Prostate gland (tissue), 2 donors: ENCODE results near the gene OR2T29. TPM values are rescaled to one million over a fixed set of nuclear protein-coding genes. Genes with fewer than 3 reads are reported as not detected.

Experiments used
- DNase-seq: peaks from one replicate; pipeline ENCODE4 v3.0.0-alpha.2; 2019; ENCODE audit warnings: low spot score
- H3K27ac ChIP-seq, 2 donors: fragments of 200-600 bp; sonication (generic); 2 replicates each; pipeline ENCODE4 v1.5.1; 2017 to 2019
- H3K27me3 ChIP-seq: fragments of 200-600 bp; sonication (generic); replicated peaks from 2 replicates; pipeline ENCODE4 v1.5.1; 2019; ENCODE audit not compliant: insufficient read depth
- H3K36me3 ChIP-seq, 2 donors: fragments of 200-600 bp; sonication (generic); 1 replicate in 1 of 2; 2 replicates in 1 of 2; pipeline versions ENCODE4 v1.5.1 to v1.8.1; 2017 to 2019
- H3K4me1 ChIP-seq: fragments of 200-600 bp; sonication (generic); replicated peaks from 2 replicates; pipeline ENCODE4 v1.5.1; 2019
- H3K4me3 ChIP-seq, 2 donors: fragments of 200-600 bp; sonication (generic); 2 replicates each; pipeline ENCODE4 v1.5.1; 2017 to 2019
- H3K9me3 ChIP-seq: fragments of 200-600 bp; sonication (generic); 2 replicates; pipeline ENCODE4 v1.5.1; 2017
- POLR2A ChIP-seq: fragments of 450-650 bp; IDR thresholded peaks from one replicate; pipeline ENCODE4 v1.6.1; 2016; ENCODE audit warnings: antibody characterized with exemption, mild to moderate bottlenecking
- POLR2AphosphoS5 ChIP-seq: sonication (generic); formaldehyde crosslinking; IDR thresholded peaks from one replicate; pipeline ENCODE4 v1.6.1; 2017; ENCODE audit warnings: antibody characterized with exemption
- WGBS: methylation state at CpG from one replicate; pipeline ENCODE4 v1.1.5; 2018; 5-methylcytosine and 5-hydroxymethylcytosine counted together
- intact Hi-C: fragments of 100-400 bp; cut with DNase I; formaldehyde crosslinking; loops from one replicate; pipeline ENCODE4 v1.14.2; 2022
- total RNA-seq, 2 donors: library from RNA; depleted of rRNA; stranded (reverse); fragments of >200 nt; gene quantifications; one replicate each; pipeline ENCODE4 v1.1.0, GENCODE V29; 2016
- TF ChIP-seq, protein P1 (sequence below), 4 experiments: fragments of 200-600 bp in 2 of 4; fragments of 450-650 bp in 2 of 4; sonication (generic) in 2 of 4; IDR thresholded peaks; 1 replicate in 3 of 4; 2 replicates in 1 of 4; pipeline ENCODE4 v1.5.1; 2016 to 2019; ENCODE audit warnings: antibody characterized with exemption in 4 of 4, mild to moderate bottlenecking in 2 of 4, moderate library complexity in 2 of 4

The OR2T29 gene
- total RNA-seq, 2 donors from 2014 or later = not detected

DNA sequence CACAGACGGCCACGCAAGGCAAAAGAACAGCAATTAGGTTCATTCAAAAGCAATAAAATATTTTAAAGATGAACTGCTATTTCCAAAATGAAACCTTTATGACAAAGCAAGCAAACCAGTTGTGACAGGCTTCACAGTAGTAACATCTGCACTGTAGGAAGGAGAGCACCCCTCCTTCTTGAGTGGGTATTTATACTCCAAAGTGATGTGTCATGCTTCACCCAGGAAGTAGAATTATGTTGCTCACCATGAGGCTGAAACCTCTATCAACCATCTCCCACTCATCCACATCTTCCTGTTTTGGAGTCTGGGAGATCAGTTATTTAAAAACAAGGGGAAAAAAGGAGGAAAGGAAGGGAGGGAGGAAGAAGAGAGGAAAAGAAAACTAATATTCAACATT is 34.0 kb upstream of the OR2T29 start:
- no peak overlapping the region for H3K27ac ChIP-seq
- no peaks in the 10 kb centered on the region for H3K36me3 ChIP-seq
- no peaks in the 10 kb centered on the region for H3K4me1 ChIP-seq
- H3K9me3 ChIP-seq = no peaks in the 10 kb centered on the region
- H3K4me3 ChIP-seq = no peak overlapping the region
- TF ChIP-seq, protein P1, sequence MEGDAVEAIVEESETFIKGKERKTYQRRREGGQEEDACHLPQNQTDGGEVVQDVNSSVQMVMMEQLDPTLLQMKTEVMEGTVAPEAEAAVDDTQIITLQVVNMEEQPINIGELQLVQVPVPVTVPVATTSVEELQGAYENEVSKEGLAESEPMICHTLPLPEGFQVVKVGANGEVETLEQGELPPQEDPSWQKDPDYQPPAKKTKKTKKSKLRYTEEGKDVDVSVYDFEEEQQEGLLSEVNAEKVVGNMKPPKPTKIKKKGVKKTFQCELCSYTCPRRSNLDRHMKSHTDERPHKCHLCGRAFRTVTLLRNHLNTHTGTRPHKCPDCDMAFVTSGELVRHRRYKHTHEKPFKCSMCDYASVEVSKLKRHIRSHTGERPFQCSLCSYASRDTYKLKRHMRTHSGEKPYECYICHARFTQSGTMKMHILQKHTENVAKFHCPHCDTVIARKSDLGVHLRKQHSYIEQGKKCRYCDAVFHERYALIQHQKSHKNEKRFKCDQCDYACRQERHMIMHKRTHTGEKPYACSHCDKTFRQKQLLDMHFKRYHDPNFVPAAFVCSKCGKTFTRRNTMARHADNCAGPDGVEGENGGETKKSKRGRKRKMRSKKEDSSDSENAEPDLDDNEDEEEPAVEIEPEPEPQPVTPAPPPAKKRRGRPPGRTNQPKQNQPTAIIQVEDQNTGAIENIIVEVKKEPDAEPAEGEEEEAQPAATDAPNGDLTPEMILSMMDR (IDR thresholded peaks at IDR 0.05) = no peak
- no peak for TF ChIP-seq POLR2A
- no peak for TF ChIP-seq POLR2AphosphoS5
- DNase-seq = no peak
- H3K27me3 ChIP-seq = no peaks in the 10 kb centered on the region
- 43% methylated on average over 2 of the region's 2 CpGs for WGBS
- intact Hi-C loops = no loop called here

- Histone ChIP-seq H3K27ac (no peak overlapping the region), H3K36me3 (no peaks in the 10 kb centered on the region), H3K4me1 (no peaks in the 10 kb centered on the region), H3K4me3 (no peak overlapping the region), H3K9me3 (no peaks in the 10 kb centered on the region), H3K27me3 (no peaks in the 10 kb centered on the region)
- intact Hi-C loops = no loop called here
- 93% methylated on average over 5 of the region's 5 CpGs for WGBS
- TF ChIP-seq, protein P1 (IDR thresholded peaks at IDR 0.05) = no peak
- no peak for TF ChIP-seq POLR2AphosphoS5
- no peak for TF ChIP-seq POLR2A
- DNase-seq = no peak
Measured at GRCh38 chr1:248593226-248593625, 30.7 kb upstream of the OR2T29 start.

- 63% methylated on average over 1 of the region's 1 CpG for WGBS
- DNase-seq = no peak
- no peak overlapping the region for H3K27ac ChIP-seq
- no peak overlapping the region for H3K4me3 ChIP-seq
- H3K9me3 ChIP-seq = no peaks in the 10 kb centered on the region
- TF ChIP-seq POLR2A = no peak
- no peak for TF ChIP-seq POLR2AphosphoS5
- TF ChIP-seq, protein P1 (IDR thresholded peaks at IDR 0.05) = no peak
- no peaks in the 10 kb centered on the region for H3K36me3 ChIP-seq
- intact Hi-C loops = no loop called here
- H3K27me3 ChIP-seq = no peaks in the 10 kb centered on the region
- no peaks in the 10 kb centered on the region for H3K4me1 ChIP-seq
Measured at GRCh38 chr1:248592655-248593054, 30.1 kb upstream of the OR2T29 start.

GRCh38 chr1:248590055-248590454 is 27.5 kb upstream of the OR2T29 start:
- WGBS = 91% methylated on average over 17 of the region's 17 CpGs

GRCh38 chr1:248589334-248589733 is 26.8 kb upstream of the OR2T29 start:
- Histone ChIP-seq H3K27me3 (no peaks in the 10 kb centered on the region), H3K27ac (no peak overlapping the region), H3K36me3 (no peaks in the 10 kb centered on the region), H3K4me3 (no peak overlapping the region), H3K4me1 (no peaks in the 10 kb centered on the region), H3K9me3 (no peaks in the 10 kb centered on the region)
- no peak for DNase-seq
- WGBS = 73% methylated on average over 3 of the region's 3 CpGs
- intact Hi-C loops = no loop called here
- no peak for TF ChIP-seq POLR2AphosphoS5
- TF ChIP-seq, protein P1 (IDR thresholded peaks at IDR 0.05) = no peak
- no peak for TF ChIP-seq POLR2A

More at GRCh38 chr1:248590055-248590454, 27.5 kb upstream of the OR2T29 start:
- no peak for DNase-seq
- H3K9me3 ChIP-seq = no peaks in the 10 kb centered on the region
- no peaks in the 10 kb centered on the region for H3K36me3 ChIP-seq
- no peaks in the 10 kb centered on the region for H3K4me1 ChIP-seq
- no peak overlapping the region for H3K4me3 ChIP-seq
- no peak overlapping the region for H3K27ac ChIP-seq
- TF ChIP-seq POLR2AphosphoS5 (no peak), POLR2A (no peak)
- TF ChIP-seq, protein P1 (IDR thresholded peaks at IDR 0.05) = no peak
- intact Hi-C loops = no loop called here
- no peaks in the 10 kb centered on the region for H3K27me3 ChIP-seq
